Measurements from ENCODE around the gene ADCY10.

DNA sequence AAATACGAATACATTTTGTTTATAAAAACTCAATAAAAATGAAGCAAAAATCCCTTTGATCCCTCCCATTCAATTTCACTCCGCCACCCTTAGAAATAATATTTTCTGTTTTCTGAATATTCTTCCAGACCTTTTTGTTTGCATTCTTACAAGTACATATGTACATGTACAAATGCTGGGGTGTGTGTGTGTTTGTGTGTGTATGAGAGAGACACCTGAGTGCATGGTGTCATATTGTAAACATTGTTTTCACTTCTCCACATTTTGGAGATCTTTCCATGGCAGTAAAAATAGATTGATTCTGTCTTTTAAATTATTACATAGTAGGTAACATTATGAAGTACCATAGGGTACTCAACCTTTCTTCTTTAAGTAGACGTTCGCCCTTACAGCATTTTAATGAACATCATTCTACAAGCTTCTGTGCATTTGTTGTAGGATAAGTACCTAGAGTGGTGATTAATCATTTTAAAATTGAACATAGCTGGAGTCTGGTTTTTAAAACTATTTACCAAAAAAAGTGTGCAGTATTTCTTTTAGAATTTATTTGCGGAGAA lies 24.2 kb upstream of the ADCY10 start:
- TF ChIP-seq, protein P1, sequence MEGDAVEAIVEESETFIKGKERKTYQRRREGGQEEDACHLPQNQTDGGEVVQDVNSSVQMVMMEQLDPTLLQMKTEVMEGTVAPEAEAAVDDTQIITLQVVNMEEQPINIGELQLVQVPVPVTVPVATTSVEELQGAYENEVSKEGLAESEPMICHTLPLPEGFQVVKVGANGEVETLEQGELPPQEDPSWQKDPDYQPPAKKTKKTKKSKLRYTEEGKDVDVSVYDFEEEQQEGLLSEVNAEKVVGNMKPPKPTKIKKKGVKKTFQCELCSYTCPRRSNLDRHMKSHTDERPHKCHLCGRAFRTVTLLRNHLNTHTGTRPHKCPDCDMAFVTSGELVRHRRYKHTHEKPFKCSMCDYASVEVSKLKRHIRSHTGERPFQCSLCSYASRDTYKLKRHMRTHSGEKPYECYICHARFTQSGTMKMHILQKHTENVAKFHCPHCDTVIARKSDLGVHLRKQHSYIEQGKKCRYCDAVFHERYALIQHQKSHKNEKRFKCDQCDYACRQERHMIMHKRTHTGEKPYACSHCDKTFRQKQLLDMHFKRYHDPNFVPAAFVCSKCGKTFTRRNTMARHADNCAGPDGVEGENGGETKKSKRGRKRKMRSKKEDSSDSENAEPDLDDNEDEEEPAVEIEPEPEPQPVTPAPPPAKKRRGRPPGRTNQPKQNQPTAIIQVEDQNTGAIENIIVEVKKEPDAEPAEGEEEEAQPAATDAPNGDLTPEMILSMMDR (IDR thresholded peaks at IDR 0.05), result no peak
- no peak for TF ChIP-seq POLR2A (IDR thresholded peaks at IDR 0.05)

Data from vagina (tissue), 2 donors.